ENCODE data around the gene UTF1.

DNA sequence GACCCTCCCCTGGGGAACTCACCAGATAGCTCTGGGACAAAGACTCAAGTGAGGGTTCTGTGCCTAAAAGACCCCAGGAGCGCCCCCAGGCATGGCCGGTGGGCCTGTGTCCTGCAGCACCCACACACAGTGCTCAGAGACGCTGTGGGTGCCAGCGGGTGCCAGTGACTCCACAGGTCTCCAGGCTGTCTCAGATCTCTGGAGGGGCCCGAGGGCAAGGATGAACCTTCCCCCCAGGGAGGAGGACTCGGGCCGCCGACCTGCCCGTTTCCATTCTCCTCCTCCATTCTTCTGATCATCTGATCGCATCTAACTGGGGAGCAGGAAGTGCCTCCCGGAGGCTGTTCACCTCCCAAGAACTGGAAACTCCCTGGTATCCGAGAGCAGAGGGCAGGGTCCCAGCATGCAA, 45.7 kb downstream of the UTF1 start:
- TF ChIP-seq POLR2A (IDR thresholded peaks at IDR 0.05): no peak
- TF ChIP-seq, protein P1, sequence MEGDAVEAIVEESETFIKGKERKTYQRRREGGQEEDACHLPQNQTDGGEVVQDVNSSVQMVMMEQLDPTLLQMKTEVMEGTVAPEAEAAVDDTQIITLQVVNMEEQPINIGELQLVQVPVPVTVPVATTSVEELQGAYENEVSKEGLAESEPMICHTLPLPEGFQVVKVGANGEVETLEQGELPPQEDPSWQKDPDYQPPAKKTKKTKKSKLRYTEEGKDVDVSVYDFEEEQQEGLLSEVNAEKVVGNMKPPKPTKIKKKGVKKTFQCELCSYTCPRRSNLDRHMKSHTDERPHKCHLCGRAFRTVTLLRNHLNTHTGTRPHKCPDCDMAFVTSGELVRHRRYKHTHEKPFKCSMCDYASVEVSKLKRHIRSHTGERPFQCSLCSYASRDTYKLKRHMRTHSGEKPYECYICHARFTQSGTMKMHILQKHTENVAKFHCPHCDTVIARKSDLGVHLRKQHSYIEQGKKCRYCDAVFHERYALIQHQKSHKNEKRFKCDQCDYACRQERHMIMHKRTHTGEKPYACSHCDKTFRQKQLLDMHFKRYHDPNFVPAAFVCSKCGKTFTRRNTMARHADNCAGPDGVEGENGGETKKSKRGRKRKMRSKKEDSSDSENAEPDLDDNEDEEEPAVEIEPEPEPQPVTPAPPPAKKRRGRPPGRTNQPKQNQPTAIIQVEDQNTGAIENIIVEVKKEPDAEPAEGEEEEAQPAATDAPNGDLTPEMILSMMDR (IDR thresholded peaks at IDR 0.05): no peak

All from uterus (tissue), 2 donors.